ENCODE measurements around the gene NUPR2. TPM values are rescaled to one million over a fixed set of nuclear protein-coding genes. Genes with fewer than 3 reads are reported as not detected.

NUPR2 gene
- total and polyA plus RNA-seq, 3 experiments from 2014 or later = not detected

Other genes starting within 250 kb of the NUPR2 start
- 1 to 10 TPM; 1.4 TPM for gene ZNF713, start 229.0 kb downstream of the NUPR2 start, total RNA-seq
- 0.69 TPM for gene ZNF713, start 229.0 kb downstream of the NUPR2 start, polyA plus RNA-seq
- gene MRPS17, start 164.5 kb downstream of the NUPR2 start, total RNA-seq = 10 to 100 TPM; 34.3 to 35.5 TPM
- gene MRPS17, start 164.5 kb downstream of the NUPR2 start, polyA plus RNA-seq = 19.0 TPM
- gene NIPSNAP2, start 151.8 kb downstream of the NUPR2 start, total RNA-seq = 10 to 100 TPM; 42.2 to 46.5 TPM
- gene NIPSNAP2, start 151.8 kb downstream of the NUPR2 start, polyA plus RNA-seq = 36.4 TPM
- gene PSPH, start 65.0 kb downstream of the NUPR2 start, total RNA-seq = 10 to 100 TPM; 26.7 TPM
- 3.9 TPM for gene PSPH, start 65.0 kb downstream of the NUPR2 start, polyA plus RNA-seq
- 100 to 1,000 TPM; 348 to 361 TPM for gene CCT6A, start 64.7 kb downstream of the NUPR2 start, total RNA-seq
- 93.3 TPM for gene CCT6A, start 64.7 kb downstream of the NUPR2 start, polyA plus RNA-seq
- gene SUMF2, start 52.1 kb downstream of the NUPR2 start, total RNA-seq = 100 to 1,000 TPM; 140 TPM
- 151 TPM for gene SUMF2, start 52.1 kb downstream of the NUPR2 start, polyA plus RNA-seq
- 1 to 10 TPM; 1.2 TPM for gene PHKG1, start 23.5 kb downstream of the NUPR2 start, total RNA-seq
- gene PHKG1, start 23.5 kb downstream of the NUPR2 start, polyA plus RNA-seq = 0.95 TPM
- 100 to 1,000 TPM; 599 to 610 TPM for gene CHCHD2, start 9.9 kb downstream of the NUPR2 start, total RNA-seq
- 522 TPM for gene CHCHD2, start 9.9 kb downstream of the NUPR2 start, polyA plus RNA-seq